ENCODE data around the gene ATP11B. TPM values are rescaled to one million over a fixed set of nuclear protein-coding genes. Genes with fewer than 3 reads are reported as not detected.

ATP11B gene
- 55.4 and 79.9 TPM in 2 replicates for total RNA-seq

DNA sequence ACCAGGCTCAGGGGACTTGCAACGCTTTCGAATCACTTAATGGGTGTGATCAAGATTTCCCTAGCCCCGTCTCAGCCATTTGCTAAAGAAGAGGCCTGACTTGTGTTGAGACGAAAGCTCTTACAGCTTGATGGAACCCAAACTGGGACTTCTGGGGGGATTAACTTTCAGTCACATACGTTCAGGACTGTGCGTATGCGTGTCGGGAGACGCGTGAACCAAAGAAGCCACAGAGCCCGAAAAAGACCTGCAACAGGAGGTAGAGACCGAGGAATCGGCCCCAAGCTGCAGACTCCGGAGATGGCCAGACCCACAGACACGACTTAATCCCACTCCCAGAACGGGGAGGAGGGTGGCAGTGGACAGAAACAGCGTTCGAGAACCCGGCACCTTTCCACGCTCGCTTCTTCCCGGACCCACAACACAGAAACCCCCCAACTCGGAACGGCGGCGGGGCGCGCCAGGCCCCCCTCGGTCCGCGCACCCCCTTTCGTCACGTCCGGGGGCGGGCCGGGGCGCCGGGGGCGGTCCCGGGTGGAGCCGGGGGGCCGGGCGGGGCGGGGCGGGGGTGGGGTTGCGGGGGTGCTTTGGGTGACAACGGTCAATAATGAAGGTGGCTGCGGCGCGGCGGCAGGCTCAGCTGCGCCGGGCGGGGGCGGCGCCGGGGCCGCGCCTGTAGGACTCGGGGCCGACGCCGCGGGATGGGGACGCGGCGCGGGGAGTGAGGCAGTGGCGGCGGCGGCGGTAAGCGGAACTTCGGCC is at the start of gene ATP11B:
Gene ATP11B, plus strand, starts transcription at position 604 of the 762 bp plus-strand sequence. CDS start 256 bp downstream, outside the sequence.
- DNase-seq (ENCODE audit: low read depth): peak; percentile 67
- TF ChIP-seq, protein P1, sequence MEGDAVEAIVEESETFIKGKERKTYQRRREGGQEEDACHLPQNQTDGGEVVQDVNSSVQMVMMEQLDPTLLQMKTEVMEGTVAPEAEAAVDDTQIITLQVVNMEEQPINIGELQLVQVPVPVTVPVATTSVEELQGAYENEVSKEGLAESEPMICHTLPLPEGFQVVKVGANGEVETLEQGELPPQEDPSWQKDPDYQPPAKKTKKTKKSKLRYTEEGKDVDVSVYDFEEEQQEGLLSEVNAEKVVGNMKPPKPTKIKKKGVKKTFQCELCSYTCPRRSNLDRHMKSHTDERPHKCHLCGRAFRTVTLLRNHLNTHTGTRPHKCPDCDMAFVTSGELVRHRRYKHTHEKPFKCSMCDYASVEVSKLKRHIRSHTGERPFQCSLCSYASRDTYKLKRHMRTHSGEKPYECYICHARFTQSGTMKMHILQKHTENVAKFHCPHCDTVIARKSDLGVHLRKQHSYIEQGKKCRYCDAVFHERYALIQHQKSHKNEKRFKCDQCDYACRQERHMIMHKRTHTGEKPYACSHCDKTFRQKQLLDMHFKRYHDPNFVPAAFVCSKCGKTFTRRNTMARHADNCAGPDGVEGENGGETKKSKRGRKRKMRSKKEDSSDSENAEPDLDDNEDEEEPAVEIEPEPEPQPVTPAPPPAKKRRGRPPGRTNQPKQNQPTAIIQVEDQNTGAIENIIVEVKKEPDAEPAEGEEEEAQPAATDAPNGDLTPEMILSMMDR (IDR thresholded peaks at IDR 0.05; ENCODE audit: insufficient read depth, low read depth, low read length): no peak
- H3K4me3 ChIP-seq (ENCODE audit: low read depth, low read length): peak within 1 kb of the TSS; percentile 94

DNA sequence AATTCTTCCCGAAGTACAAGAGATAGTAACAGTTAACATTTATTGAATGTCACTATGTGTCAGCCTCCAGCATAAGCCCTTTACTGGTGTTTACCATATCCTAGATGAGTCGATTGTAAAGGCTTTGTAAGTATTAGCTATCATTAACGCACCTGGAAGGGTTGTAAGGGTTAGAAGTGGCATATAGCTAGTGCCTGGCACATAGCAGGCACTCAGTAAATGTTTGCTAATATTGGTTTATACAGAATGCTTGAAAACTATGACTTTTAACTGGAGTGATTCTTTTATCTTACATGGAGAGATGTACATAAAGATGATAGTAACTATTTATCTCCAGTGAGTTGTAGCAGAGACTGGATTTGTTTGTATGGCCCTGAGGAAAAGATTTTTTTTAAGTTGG is 46.3 kb upstream of the ATP11B start:
- DNase-seq (ENCODE audit: low read depth): no peak
- H3K4me3 ChIP-seq (ENCODE audit: low read depth, low read length): no peak overlapping the region
- TF ChIP-seq, protein P1 (IDR thresholded peaks at IDR 0.05; ENCODE audit: insufficient read depth, low read depth, low read length): no peak

DNA sequence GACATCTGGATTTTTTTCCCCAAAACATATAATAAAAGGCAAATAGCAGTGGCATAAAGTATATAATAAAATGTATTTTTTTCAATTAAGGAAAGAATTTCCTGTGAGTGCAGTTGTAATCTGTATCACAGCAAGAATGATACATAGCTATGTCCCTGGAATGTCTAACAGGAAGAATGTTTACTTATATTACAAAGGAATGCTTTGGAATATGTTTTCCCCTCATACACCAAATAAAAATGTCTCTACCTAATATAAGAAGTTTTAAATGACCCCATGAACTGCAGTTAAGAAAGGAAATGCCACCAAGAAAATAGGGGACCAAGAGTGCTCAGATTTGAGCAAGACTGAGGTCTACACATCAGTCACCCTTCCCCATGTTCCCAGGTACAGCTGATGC is 38.0 kb upstream of the ATP11B start:
- TF ChIP-seq, protein P1 (IDR thresholded peaks at IDR 0.05; ENCODE audit: insufficient read depth, low read depth, low read length): no peak
- no peak for DNase-seq (ENCODE audit: low read depth)
- H3K4me3 ChIP-seq (ENCODE audit: low read depth, low read length): no peak overlapping the region

DNA sequence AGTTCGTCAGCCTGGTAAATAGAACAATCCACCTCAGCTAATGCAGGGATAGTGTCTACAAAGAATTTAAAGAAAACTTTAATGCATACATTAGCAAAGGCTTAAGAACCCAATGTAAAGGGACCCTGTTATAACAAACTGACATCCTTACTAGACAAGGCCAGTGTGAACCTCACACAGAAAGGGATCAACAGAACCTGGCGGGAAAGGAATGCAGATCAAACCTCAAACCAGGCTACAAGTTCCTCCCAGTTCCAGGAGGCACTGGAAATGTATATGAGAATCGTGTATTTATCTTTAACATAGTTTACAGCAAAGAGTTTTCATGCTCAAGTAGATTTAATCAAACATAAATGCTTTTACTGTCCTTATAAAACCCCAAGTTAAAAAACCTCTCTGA is 37.6 kb upstream of the ATP11B start:
- TF ChIP-seq, protein P1 (IDR thresholded peaks at IDR 0.05; ENCODE audit: insufficient read depth, low read depth, low read length): no peak
- DNase-seq (ENCODE audit: low read depth): no peak
- no peak overlapping the region for H3K4me3 ChIP-seq (ENCODE audit: low read depth, low read length)

DNA sequence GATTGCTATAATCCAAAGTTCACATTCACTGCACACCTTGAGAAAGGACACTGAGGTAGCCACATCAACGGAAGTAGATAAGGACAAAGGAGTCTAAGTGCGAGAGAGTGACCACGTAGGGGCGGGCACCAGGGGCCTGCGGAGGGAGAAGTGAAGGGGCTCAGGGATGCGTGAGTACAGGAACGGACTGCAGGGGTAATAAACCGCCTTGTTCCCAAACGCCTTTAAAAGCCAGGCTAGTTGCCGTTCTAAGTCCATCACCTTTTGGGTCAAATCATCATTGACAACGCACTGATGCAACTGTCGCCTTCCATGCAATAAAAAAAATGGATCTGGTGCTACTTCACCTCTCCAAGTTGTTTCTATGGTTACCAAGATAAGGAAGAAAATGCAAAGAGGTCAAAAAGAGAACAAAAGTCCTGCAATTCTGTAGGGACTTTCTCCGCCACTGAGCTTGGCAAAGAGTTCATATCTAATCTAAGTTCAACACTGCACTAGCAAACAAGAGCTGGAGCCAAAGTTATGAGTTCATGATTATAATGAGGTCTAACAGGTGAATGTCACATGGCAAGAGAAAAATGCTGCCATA is 32.6 kb upstream of the ATP11B start:
- TF ChIP-seq, protein P1 (IDR thresholded peaks at IDR 0.05; ENCODE audit: insufficient read depth, low read depth, low read length): no peak
- DNase-seq (ENCODE audit: low read depth): no peak
- H3K4me3 ChIP-seq (ENCODE audit: low read depth, low read length): no peak overlapping the region

DNA sequence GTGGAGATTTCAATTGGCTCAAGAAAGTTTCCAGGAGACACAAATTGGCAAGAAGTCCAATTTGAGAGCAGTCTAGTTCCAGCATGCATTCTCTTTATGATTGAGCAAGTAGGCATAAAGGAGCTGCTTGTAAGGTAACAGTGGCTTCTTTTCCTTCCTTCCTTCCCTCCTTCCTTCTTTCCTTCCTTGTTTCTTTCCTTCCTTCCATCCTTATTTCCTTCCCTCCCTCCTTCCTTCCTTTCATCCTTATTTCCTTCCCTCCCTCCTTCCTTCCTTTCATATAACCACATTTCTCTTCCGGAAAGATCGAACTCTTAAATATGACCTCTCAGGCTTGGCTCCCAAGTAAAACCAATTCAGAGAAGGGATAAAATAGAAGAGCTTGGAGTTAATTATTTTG is 29.4 kb upstream of the ATP11B start:
- TF ChIP-seq, protein P1 (IDR thresholded peaks at IDR 0.05; ENCODE audit: insufficient read depth, low read depth, low read length): no peak
- no peak for DNase-seq (ENCODE audit: low read depth)
- H3K4me3 ChIP-seq (ENCODE audit: low read depth, low read length): no peak overlapping the region
